BJ (cell line): ENCODE results near the gene PHKA2. TPM values are rescaled to one million over a fixed set of nuclear protein-coding genes. Genes with fewer than 3 reads are reported as not detected.

Experiments used
- CTCF ChIA-PET: fragments of 350-600 bp; formaldehyde crosslinking; extraction: SDS; loops from one replicate; lab custom pipeline; 2021; ENCODE audit warnings: antibody characterized with exemption, inconsistent platforms; lab: Yijun Ruan, JAX
- POLR2A ChIA-PET: fragments of 300-600 bp; sonication (Branson Sonifier 250); formaldehyde crosslinking; extraction: SDS; loops from one replicate; lab custom pipeline; 2021; ENCODE audit warnings: antibody characterized with exemption; lab: Charles Lee
- DNase-seq: peaks from one replicate; pipeline ENCODE4 v3.0.0-alpha.2; 2011; ENCODE audit warnings: low read depth
- H3K27me3 ChIP-seq: 2 replicates; pipeline ENCODE4 v1.6.0; 2011; ENCODE audit warnings: low read length; ENCODE audit not compliant: control insufficient read depth, insufficient read depth
- H3K36me3 ChIP-seq: 2 replicates; pipeline ENCODE4 v1.5.1; 2011; ENCODE audit warnings: low read length; ENCODE audit not compliant: control insufficient read depth, insufficient read depth
- H3K4me3 ChIP-seq: 2 replicates; pipeline ENCODE4 v1.5.1; 2011; ENCODE audit warnings: low read depth, mild to moderate bottlenecking, control low read depth, low read length
- polyA plus RNA-seq: library from polyadenylated mRNA; depleted of rRNA; stranded (reverse); fragments of >200 nt; gene quantifications from 2 replicates; pipeline ENCODE4 v1.2.3, GENCODE V29; 2011
- TF ChIP-seq, protein P1 (sequence below): IDR thresholded peaks from 2 replicates; pipeline ENCODE4 v1.5.1; 2011; ENCODE audit warnings: low read depth, mild to moderate bottlenecking, control low read depth, inconsistent platforms, low read length, moderate library complexity; ENCODE audit not compliant: insufficient read depth

PHKA2 gene
- polyA plus RNA-seq, 1 experiment, result 23.1 TPM

DNA sequence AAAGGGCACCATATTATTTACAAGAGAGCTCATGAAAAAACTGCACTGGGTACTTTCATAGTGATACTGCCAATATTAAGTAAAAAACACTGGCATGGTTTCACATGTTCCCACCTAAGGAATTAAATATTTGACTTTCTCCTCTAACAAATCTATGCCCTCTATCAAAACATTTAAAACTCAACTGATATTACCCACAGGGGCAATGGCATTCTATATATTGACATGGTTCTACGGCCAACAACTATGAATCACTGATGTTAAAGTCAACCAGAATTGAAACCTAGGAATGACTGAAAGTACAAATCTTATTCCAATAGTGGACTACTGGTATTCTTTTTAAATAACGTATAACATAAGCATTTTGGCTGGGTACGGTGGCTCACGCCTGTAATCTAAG lies 28.2 kb downstream of the PHKA2 start:
- POLR2A ChIA-PET, result no interaction called here
- DNase-seq, result no peak
- TF ChIP-seq, protein P1, sequence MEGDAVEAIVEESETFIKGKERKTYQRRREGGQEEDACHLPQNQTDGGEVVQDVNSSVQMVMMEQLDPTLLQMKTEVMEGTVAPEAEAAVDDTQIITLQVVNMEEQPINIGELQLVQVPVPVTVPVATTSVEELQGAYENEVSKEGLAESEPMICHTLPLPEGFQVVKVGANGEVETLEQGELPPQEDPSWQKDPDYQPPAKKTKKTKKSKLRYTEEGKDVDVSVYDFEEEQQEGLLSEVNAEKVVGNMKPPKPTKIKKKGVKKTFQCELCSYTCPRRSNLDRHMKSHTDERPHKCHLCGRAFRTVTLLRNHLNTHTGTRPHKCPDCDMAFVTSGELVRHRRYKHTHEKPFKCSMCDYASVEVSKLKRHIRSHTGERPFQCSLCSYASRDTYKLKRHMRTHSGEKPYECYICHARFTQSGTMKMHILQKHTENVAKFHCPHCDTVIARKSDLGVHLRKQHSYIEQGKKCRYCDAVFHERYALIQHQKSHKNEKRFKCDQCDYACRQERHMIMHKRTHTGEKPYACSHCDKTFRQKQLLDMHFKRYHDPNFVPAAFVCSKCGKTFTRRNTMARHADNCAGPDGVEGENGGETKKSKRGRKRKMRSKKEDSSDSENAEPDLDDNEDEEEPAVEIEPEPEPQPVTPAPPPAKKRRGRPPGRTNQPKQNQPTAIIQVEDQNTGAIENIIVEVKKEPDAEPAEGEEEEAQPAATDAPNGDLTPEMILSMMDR, result no peak
- no peaks in the 10 kb centered on the region for H3K36me3 ChIP-seq
- no peak overlapping the region for H3K4me3 ChIP-seq
- CTCF ChIA-PET, result no interaction called here
- H3K27me3 ChIP-seq, result no peaks in the 10 kb centered on the region

GRCh38 chrX:18951032-18951431 lies 32.9 kb downstream of the PHKA2 start:
- no peak for DNase-seq
- Histone ChIP-seq H3K4me3 (no peak overlapping the region), H3K27me3 (no peaks in the 10 kb centered on the region), H3K36me3 (peaks cover 3% of the 10 kb centered on the region)
- CTCF ChIA-PET, result no interaction called here
- TF ChIP-seq, protein P1, result no peak
- POLR2A ChIA-PET, result interaction anchor here (0.7 kb wide), 1 partner anchor 11 kb away, joined by 4 read pairs; no protein-coding TSS in a partner anchor

GRCh38 chrX:18949944-18950301 lies 34.0 kb downstream of the PHKA2 start:
- TF ChIP-seq, protein P1, result no peak
- POLR2A ChIA-PET, result no interaction called here
- CTCF ChIA-PET, result no interaction called here
- H3K27me3 ChIP-seq, result no peaks in the 10 kb centered on the region
- peaks cover 3% of the 10 kb centered on the region for H3K36me3 ChIP-seq
- DNase-seq, result no peak
- no peak overlapping the region for H3K4me3 ChIP-seq

DNA sequence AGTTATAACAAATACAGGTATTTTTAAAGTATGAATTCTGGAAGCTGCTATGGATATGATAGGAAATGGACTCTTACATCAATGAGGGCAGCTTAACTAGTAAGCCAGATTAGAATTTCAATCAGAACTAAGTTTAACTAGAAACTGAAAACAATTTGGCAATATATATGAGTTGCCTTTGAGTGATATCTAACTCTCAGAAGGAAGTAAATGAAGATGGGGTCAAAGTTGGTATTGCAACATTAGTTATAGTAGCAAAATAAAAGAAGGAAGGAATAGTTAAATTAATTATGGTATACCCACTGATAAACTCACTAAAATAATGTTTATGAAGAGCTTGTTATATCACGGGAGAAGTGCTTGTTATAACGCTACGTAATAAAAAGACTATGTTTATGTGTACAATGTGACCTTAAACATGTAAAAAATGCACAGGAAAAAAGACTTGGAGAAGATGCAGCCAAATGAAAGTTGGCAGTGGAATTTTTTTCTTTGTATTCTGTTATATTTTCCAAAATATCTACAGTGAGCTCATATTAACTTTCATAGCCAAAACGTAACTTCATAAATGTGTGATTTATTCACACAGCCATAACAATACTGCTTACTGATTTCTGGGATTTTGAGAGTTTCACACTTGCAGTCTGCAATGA lies 34.5 kb downstream of the PHKA2 start:
- TF ChIP-seq, protein P1, result no peak
- ChIA-PET POLR2A (no interaction called here), CTCF (interaction anchor here (1.0 kb wide), 1 partner anchor 13 kb away, joined by 3 read pairs; no protein-coding TSS in a partner anchor)
- no peak for DNase-seq
- Histone ChIP-seq H3K36me3 (peaks cover 3% of the 10 kb centered on the region), H3K27me3 (no peaks in the 10 kb centered on the region), H3K4me3 (no peak overlapping the region)

DNA sequence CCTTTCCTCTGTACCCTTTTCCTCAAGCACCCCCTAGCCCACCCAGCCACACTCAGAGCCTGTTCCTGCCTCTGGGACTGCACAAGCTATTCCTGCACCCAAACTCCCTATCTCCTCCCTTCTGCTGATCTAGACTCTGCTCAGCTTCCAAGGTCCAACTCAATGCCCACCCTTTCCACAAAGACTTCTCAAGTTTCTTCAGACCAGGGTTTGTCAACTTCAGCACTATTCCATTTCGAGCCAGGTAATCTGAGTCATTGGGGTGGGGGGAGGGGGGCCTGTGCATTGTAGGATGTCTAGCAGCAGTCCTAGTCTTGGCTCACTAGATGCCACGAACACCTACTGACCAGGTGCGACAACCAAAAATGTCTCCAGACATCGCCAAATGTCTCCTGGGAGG lies 37.3 kb downstream of the PHKA2 start:
- DNase-seq, result no peak
- CTCF ChIA-PET, result no interaction called here
- POLR2A ChIA-PET, result no interaction called here
- Histone ChIP-seq H3K27me3 (no peaks in the 10 kb centered on the region), H3K36me3 (peaks cover 3% of the 10 kb centered on the region), H3K4me3 (no peak overlapping the region)
- TF ChIP-seq, protein P1, result no peak
